Measurements from ENCODE around the gene FOXN3. TPM values are rescaled to one million over a fixed set of nuclear protein-coding genes. Genes with fewer than 3 reads are reported as not detected.

The FOXN3 gene
- total and polyA plus RNA-seq, 10 of the 15 experiments (the other 5 are each of a cell fraction or from before 2014, with no cell fraction given) = 4.5 to 68.9 (median 29.7) TPM

DNA sequence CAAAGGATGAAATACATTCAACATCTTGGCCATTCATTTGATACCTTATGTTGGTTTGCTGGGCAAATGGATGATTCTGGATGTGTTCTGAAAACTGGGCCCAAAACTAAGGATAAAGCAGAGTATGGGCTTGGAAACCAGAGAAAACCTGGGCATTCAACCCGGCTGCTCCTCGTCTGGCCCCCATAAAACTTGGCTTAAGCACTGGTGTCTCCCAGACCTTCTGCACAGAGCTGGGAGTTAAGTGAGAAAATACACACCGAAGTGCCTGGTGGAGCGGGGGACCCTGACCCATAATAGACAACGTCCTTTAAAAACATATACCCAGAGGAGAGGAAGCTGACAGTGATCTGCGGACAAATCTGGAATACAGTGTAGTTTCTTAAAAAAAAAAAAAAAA, 112.5 kb downstream of the FOXN3 start:
- TF ChIP-seq, protein P1, sequence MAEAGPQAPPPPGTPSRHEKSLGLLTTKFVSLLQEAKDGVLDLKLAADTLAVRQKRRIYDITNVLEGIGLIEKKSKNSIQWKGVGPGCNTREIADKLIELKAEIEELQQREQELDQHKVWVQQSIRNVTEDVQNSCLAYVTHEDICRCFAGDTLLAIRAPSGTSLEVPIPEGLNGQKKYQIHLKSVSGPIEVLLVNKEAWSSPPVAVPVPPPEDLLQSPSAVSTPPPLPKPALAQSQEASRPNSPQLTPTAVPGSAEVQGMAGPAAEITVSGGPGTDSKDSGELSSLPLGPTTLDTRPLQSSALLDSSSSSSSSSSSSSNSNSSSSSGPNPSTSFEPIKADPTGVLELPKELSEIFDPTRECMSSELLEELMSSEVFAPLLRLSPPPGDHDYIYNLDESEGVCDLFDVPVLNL (IDR thresholded peaks at IDR 0.05; ENCODE audit: low read depth, low read length) = no peak
- TF ChIP-seq, protein P2, sequence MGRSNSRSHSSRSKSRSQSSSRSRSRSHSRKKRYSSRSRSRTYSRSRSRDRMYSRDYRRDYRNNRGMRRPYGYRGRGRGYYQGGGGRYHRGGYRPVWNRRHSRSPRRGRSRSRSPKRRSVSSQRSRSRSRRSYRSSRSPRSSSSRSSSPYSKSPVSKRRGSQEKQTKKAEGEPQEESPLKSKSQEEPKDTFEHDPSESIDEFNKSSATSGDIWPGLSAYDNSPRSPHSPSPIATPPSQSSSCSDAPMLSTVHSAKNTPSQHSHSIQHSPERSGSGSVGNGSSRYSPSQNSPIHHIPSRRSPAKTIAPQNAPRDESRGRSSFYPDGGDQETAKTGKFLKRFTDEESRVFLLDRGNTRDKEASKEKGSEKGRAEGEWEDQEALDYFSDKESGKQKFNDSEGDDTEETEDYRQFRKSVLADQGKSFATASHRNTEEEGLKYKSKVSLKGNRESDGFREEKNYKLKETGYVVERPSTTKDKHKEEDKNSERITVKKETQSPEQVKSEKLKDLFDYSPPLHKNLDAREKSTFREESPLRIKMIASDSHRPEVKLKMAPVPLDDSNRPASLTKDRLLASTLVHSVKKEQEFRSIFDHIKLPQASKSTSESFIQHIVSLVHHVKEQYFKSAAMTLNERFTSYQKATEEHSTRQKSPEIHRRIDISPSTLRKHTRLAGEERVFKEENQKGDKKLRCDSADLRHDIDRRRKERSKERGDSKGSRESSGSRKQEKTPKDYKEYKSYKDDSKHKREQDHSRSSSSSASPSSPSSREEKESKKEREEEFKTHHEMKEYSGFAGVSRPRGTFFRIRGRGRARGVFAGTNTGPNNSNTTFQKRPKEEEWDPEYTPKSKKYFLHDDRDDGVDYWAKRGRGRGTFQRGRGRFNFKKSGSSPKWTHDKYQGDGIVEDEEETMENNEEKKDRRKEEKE (IDR thresholded peaks at IDR 0.05) = no peak
- TF ChIP-seq, protein P3, sequence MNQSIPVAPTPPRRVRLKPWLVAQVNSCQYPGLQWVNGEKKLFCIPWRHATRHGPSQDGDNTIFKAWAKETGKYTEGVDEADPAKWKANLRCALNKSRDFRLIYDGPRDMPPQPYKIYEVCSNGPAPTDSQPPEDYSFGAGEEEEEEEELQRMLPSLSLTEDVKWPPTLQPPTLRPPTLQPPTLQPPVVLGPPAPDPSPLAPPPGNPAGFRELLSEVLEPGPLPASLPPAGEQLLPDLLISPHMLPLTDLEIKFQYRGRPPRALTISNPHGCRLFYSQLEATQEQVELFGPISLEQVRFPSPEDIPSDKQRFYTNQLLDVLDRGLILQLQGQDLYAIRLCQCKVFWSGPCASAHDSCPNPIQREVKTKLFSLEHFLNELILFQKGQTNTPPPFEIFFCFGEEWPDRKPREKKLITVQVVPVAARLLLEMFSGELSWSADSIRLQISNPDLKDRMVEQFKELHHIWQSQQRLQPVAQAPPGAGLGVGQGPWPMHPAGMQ (IDR thresholded peaks at IDR 0.05; ENCODE audit: borderline replicate concordance) = no peak
- TF ChIP-seq NFYA (IDR thresholded peaks at IDR 0.05; ENCODE audit: borderline replicate concordance, low read depth, low read length) (no peak), MTA3 (IDR thresholded peaks at IDR 0.05; ENCODE audit: borderline replicate concordance, low read length) (0 out of 2 replicates have a peak, but pooled peaks have one; percentile 12), EP300 (IDR thresholded peaks at IDR 0.05; ENCODE audit: borderline replicate concordance in 1 of 2, control insufficient read depth in 1 of 2, low read depth in 2 of 2, low read length in 2 of 2) (no peak), EZH2 (IDR thresholded peaks at IDR 0.05; ENCODE audit: borderline replicate concordance, control insufficient read depth, low read depth, low read length) (no peak), SP1 (IDR thresholded peaks at IDR 0.05; ENCODE audit: low read depth, low read length) (no peak)
- ChIA-PET RAD21 (ENCODE audit: unreplicated experiment) (interaction anchor here (0.5 to 4.8 kb wide), 33 partner anchors 12 to 610 kb away, joined by 3 to 37 read pairs (median 6); no protein-coding TSS in a partner anchor), SMC1A (ENCODE audit: uncharacterized antibody, unreplicated experiment) (interaction anchor here (0.8 to 7.4 kb wide), 29 partner anchors 11 to 337 kb away, joined by 3 to 67 read pairs (median 10); no protein-coding TSS in a partner anchor), CTCF (interaction anchor here (0.8 to 2.5 kb wide), 11 partner anchors 10 to 140 kb away, joined by 3 to 9 read pairs (median 3); no protein-coding TSS in a partner anchor), POLR2A (interaction anchor here (0.5 to 4.2 kb wide), 11 partner anchors 21 to 120 kb away, joined by 3 to 33 read pairs (median 6); no protein-coding TSS in a partner anchor)
- WGBS (ENCODE audit: insufficient coverage, insufficient replicate concordance, low lambda C conversion rate, missing lambda C conversion rate) = 32% methylated on average over 5 of the region's 6 CpGs
- Histone ChIP-seq H3K27me3 (replicated peaks in 1 of 2; ENCODE audit: control insufficient read depth in 2 of 2, insufficient read depth in 2 of 2, low read length in 1 of 2) (no peaks in the 10 kb centered on the region), H3K36me3 (ENCODE audit: control insufficient read depth in 2 of 2, insufficient read depth in 2 of 2, low read length in 1 of 2) (no peaks in the 10 kb centered on the region; a peak in 1 of 4 replicates), H3K27ac (ENCODE audit: control insufficient read depth, insufficient read depth) (peak overlapping the region; percentile 98), H2AFZ (ENCODE audit: control insufficient read depth, low read depth, low read length) (no peak overlapping the region), H4K20me1 (ENCODE audit: control insufficient read depth, insufficient read depth) (no peaks in the 10 kb centered on the region), H3K9ac (ENCODE audit: control insufficient read depth, insufficient read depth, low read length) (peak overlapping the region; percentile 85), H3K4me1 (ENCODE audit: control insufficient read depth, insufficient read depth, low read length) (peaks cover 67% of the 10 kb centered on the region), H3K4me2 (ENCODE audit: control insufficient read depth, insufficient read depth) (peak overlapping the region; percentile 84), H3K79me2 (ENCODE audit: control insufficient read depth, insufficient read depth, low read length) (peaks cover 56% of the 10 kb centered on the region), H3K4me3 (peak overlapping the region; percentile 51), H3K9me3 (replicated peaks; ENCODE audit: control insufficient read depth, insufficient read depth, low read length) (peaks cover 4% of the 10 kb centered on the region; the same call in 2 of the 3 replicates)
- TSS peak; percentile 66 for BruUV-seq (replicated peaks)
- intact Hi-C loops (cut with micrococcal nuclease; ENCODE audit: unreplicated experiment) (loop anchor here (2.0 to 5.0 kb wide), 2 partner anchors 26 to 463 kb away; no protein-coding TSS in a partner anchor), in situ Hi-C loops (cut with MboI) (no loop called here)
- FAIRE-seq (no peak), DNase-seq (ENCODE audit: low read depth, low spot score) (no peak), ATAC-seq (no peak)
